Heart left ventricle (tissue), 13 donors: ENCODE data around the gene TERT.

Experiments used
- CTCF ChIP-seq, 12 donors: fragments of 200-600 bp; sonication (generic) in 4 of 12; IDR thresholded peaks; one replicate each; pipeline versions ENCODE4 v1.5.0 to v1.8.0; 2018 to 2022; ENCODE audit warnings: antibody characterized with exemption in 12 of 12, mild to moderate bottlenecking in 5 of 12
- POLR2A ChIP-seq, 2 donors: fragments of 450-650 bp; IDR thresholded peaks; one replicate each; pipeline ENCODE4 v1.6.1; 2017; ENCODE audit warnings: antibody characterized with exemption in 2 of 2, mild to moderate bottlenecking in 2 of 2, moderate library complexity in 2 of 2
- donor health status: ischemic (EF 13 %, LVEDD 7.1; RV severe dilation, severe dysfunction).
- donor health status: DM: no; HTN: yes; CAD: no.
- donor health status: DM: no; HTN: no; CAD: no.
- donor health status: ischemic (EF 25% LVEDD 6.9; RV normal size, moderate dysfunction).
- donor health status: ischemic (EF 25% LVEDD 5.7; RV mildly dilated, moderate dysfunction).
- donor health status: ischemic (EF 35%, LVEDD 5.7; RV mildly dilated, moderate dysfunction).
- donor health status: nonischemic (EF 11% LVEDD 7.7; RV severe dilation, severe dysfunction).
- donor health status: DM: yes; HTN: yes; CAD: no.
- donor health status: PGD.
- donor health status: ischemic (EF 29% LVEDD 5.4; RV normal size, mild dysfunction).
- donor health status: nonischemic (EF 23%, LVEDD 6.1; RV moderate dilation, normal function).

GRCh38 chr5:1229822-1230221, 65.0 kb downstream of the TERT start:
- TF ChIP-seq POLR2A (IDR thresholded peaks at IDR 0.05) (no peak), CTCF (IDR thresholded peaks at IDR 0.05) (no peak)
